Esophagus muscularis mucosa (tissue), 4 donors: ENCODE results near the gene TNFAIP2.

ENCODE experiments used
- EP300 ChIP-seq: sonication (generic); formaldehyde crosslinking; IDR thresholded peaks from one replicate; pipeline ENCODE4 v1.6.1; 2017; ENCODE audit warnings: antibody characterized with exemption
- POLR2A ChIP-seq: fragments of 450-650 bp; IDR thresholded peaks from one replicate; pipeline ENCODE4 v1.6.1; 2017; ENCODE audit warnings: antibody characterized with exemption, moderate library complexity, mild to moderate bottlenecking, low read depth
- POLR2AphosphoS5 ChIP-seq, 2 donors: sonication (generic); formaldehyde crosslinking; IDR thresholded peaks; one replicate each; pipeline ENCODE4 v1.6.1; 2017; ENCODE audit warnings: antibody characterized with exemption in 2 of 2
- TF ChIP-seq, protein P1 (sequence below), 3 experiments: fragments of 200-600 bp in 2 of 3; fragments of 450-650 bp in 1 of 3; sonication (generic) in 2 of 3; IDR thresholded peaks; one replicate each; pipeline ENCODE4 v1.5.1; 2017 to 2019; ENCODE audit warnings: antibody characterized with exemption in 3 of 3, mild to moderate bottlenecking in 2 of 3, moderate library complexity in 1 of 3

DNA sequence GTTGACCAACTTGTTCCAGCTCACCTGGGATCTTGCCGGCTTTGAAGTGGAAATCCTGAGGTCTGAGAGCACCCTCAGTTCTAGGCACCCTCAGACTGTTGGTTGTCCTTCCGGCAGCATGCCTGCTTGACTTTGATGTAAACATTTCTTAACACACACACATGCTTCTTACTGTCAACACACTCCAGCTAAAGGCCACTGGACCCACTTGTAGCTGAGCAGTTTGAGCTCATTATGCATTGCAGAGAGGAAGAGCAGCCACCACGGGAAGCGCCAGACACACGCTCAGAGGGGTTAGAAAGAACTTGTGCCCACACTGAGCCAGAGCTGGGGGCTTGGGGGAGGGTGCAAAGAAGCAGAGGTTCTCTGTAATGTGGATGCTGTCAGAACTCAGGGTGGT lies 55.8 kb downstream of the TNFAIP2 start:
- TF ChIP-seq, protein P1, sequence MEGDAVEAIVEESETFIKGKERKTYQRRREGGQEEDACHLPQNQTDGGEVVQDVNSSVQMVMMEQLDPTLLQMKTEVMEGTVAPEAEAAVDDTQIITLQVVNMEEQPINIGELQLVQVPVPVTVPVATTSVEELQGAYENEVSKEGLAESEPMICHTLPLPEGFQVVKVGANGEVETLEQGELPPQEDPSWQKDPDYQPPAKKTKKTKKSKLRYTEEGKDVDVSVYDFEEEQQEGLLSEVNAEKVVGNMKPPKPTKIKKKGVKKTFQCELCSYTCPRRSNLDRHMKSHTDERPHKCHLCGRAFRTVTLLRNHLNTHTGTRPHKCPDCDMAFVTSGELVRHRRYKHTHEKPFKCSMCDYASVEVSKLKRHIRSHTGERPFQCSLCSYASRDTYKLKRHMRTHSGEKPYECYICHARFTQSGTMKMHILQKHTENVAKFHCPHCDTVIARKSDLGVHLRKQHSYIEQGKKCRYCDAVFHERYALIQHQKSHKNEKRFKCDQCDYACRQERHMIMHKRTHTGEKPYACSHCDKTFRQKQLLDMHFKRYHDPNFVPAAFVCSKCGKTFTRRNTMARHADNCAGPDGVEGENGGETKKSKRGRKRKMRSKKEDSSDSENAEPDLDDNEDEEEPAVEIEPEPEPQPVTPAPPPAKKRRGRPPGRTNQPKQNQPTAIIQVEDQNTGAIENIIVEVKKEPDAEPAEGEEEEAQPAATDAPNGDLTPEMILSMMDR (IDR thresholded peaks at IDR 0.05) = no peak
- TF ChIP-seq EP300 (no peak), POLR2A (no peak), POLR2AphosphoS5 (IDR thresholded peaks at IDR 0.05) (no peak)
